HG03135 (cell line): Measurements from ENCODE around the gene SLC48A1.
A peak's percentile ranks its signal among the peaks of the same experiment; 100 is the strongest.

Source experiments
- ATAC-seq: cut with Tn5 transposase; IDR thresholded peaks from one replicate; pipeline ENCODE4 v1.9.1; 2021; ENCODE audit warnings: mild to moderate bottlenecking, moderate library complexity; ENCODE audit not compliant: unreplicated experiment

SLC48A1 gene

GRCh38 chr12:47757840-47758583 lies 15.0 kb upstream of the SLC48A1 start:
- ATAC-seq = no peak

GRCh38 chr12:47758584-47758833 lies 14.5 kb upstream of the SLC48A1 start:
- no peak for ATAC-seq

- ATAC-seq = peak; percentile 49
Measured at GRCh38 chr12:47758834-47759690, 14.0 kb upstream of the SLC48A1 start, which contains the start of gene RAPGEF3. RAPGEF3 (minus strand) TSS chr12:47758880; CDS start chr12:47758556, 324 bp downstream.

- no peak for ATAC-seq
Measured at GRCh38 chr12:47762850-47763465, 10.1 kb upstream of the SLC48A1 start.

GRCh38 chr12:47763481-47764346 lies 9.3 kb upstream of the SLC48A1 start:
- no peak for ATAC-seq

- no peak for ATAC-seq
Measured at GRCh38 chr12:47766502-47767215, 6.4 kb upstream of the SLC48A1 start.

GRCh38 chr12:47767216-47767724 lies 5.8 kb upstream of the SLC48A1 start:
- ATAC-seq = no peak

GRCh38 chr12:47768323-47768811 lies 4.7 kb upstream of the SLC48A1 start:
- ATAC-seq = no peak

- ATAC-seq = no peak
Measured at GRCh38 chr12:47769234-47770085, 3.6 kb upstream of the SLC48A1 start.

GRCh38 chr12:47770086-47770726 lies 2.8 kb upstream of the SLC48A1 start:
- ATAC-seq = no peak

GRCh38 chr12:47771304-47771703 lies 1.7 kb upstream of the SLC48A1 start:
- ATAC-seq = no peak

- ATAC-seq = no peak
Measured at GRCh38 chr12:47772094-47772660, 861 bp upstream of the SLC48A1 start.

- no peak for ATAC-seq
Measured at GRCh38 chr12:47772738-47773061, 338 bp upstream of the SLC48A1 start.

- no peak for ATAC-seq
Measured at GRCh38 chr12:47773858-47774580, 981 bp downstream of the SLC48A1 start.

- no peak for ATAC-seq
Measured at GRCh38 chr12:47774663-47775062, 1.6 kb downstream of the SLC48A1 start.

- no peak for ATAC-seq
Measured at GRCh38 chr12:47775100-47775911, 2.3 kb downstream of the SLC48A1 start.
